ENCODE results near the gene TNK2. TPM values are rescaled to one million over a fixed set of nuclear protein-coding genes. Genes with fewer than 3 reads are reported as not detected.
"Not testable (repeated sequence)": the region's sequence is repeated elsewhere in the genome, so short reads cannot be mapped to it uniquely, and the experiment has no call there.

TNK2 gene
- total and polyA plus RNA-seq, 8 donors, result 21.0 to 91.2 (median 25.0) TPM

DNA sequence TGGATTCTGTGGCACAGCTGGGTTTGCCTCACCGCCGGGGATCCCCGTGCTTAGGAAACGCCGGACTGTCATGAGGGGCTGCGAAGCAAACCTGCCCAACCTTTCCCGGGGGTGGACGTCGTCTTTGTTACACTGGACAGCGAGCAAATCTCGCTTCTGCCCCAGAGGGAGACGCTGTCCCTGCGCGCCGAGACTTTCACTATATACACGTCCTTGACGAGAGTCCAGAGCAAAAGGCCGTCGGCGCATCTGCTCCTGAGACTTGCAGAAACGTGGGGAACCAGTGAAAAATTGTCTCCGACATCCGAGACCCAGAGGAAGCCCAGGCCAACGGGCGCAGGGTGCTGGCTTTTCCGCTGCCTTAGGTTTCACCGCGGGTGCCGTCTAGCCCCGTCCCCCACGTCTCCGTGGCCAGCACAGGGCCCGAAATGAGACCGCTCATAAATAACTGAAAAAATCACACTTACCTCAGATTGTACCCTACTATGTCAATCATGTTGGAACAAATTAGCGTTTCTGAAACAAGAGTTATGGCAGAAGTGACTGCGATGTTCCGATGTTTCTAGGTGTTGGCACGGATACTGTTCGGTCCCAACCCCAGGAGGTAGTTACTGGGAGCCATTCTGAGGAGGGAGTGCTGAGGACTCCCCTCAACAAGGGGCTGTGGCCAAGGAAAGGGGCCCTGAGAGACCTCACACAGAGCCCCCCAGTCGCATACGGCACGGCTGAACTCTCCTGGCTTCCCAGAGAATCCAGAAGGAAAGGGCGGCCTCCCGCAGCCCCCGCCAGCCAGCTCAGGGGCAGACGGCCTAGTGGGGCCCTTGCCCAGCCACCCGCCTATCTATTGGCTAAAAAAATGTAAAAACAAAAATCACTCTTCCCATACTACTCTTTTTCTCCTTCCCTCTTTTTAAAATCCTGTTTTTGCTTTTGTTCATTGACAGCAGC lies 82.2 kb downstream of the TNK2 start:
- DNase-seq (no peak), FAIRE-seq (no peak), ATAC-seq (no peak)
- Histone ChIP-seq H3K36me3 (no peaks in the 10 kb centered on the region), H3K4me3 (no peak overlapping the region), H3K27me3 (no peaks in the 10 kb centered on the region), H3K27ac (no peak overlapping the region), H3K4me1 (no peaks in the 10 kb centered on the region), H3K9me3 (no peaks in the 10 kb centered on the region)
- intact Hi-C loops (cut with DNase I), result no loop called here
- 81 to 85% methylated on average over 47 of the region's 47 CpGs for WGBS, 2 donors
- TF ChIP-seq, protein P1, sequence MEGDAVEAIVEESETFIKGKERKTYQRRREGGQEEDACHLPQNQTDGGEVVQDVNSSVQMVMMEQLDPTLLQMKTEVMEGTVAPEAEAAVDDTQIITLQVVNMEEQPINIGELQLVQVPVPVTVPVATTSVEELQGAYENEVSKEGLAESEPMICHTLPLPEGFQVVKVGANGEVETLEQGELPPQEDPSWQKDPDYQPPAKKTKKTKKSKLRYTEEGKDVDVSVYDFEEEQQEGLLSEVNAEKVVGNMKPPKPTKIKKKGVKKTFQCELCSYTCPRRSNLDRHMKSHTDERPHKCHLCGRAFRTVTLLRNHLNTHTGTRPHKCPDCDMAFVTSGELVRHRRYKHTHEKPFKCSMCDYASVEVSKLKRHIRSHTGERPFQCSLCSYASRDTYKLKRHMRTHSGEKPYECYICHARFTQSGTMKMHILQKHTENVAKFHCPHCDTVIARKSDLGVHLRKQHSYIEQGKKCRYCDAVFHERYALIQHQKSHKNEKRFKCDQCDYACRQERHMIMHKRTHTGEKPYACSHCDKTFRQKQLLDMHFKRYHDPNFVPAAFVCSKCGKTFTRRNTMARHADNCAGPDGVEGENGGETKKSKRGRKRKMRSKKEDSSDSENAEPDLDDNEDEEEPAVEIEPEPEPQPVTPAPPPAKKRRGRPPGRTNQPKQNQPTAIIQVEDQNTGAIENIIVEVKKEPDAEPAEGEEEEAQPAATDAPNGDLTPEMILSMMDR (IDR thresholded peaks at IDR 0.05), result no peak

- WGBS, 2 donors, result 69 to 78% methylated on average over 12 to 15 of the region's 15 CpGs
Measured at GRCh38 chr3:195825191-195825588, 83.2 kb downstream of the TNK2 start.

GRCh38 chr3:195824425-195825190 lies 83.7 kb downstream of the TNK2 start:
- H3K9me3 ChIP-seq; H3K4me3 ChIP-seq; H3K36me3 ChIP-seq; FAIRE-seq; H3K27ac ChIP-seq; DNase-seq; intact Hi-C loops (cut with DNase I); ATAC-seq; H3K4me1 ChIP-seq; H3K27me3 ChIP-seq: not testable (repeated sequence)
- 58 to 81% methylated on average over 13 of the region's 13 CpGs for WGBS, 2 donors

More at GRCh38 chr3:195825191-195825588, 83.2 kb downstream of the TNK2 start:
- TF ChIP-seq, protein P1 (IDR thresholded peaks at IDR 0.05), result no peak
- no peak for ATAC-seq
- Histone ChIP-seq H3K27ac (no peak overlapping the region), H3K9me3 (no peaks in the 10 kb centered on the region), H3K4me3 (no peak overlapping the region), H3K27me3 (no peaks in the 10 kb centered on the region), H3K4me1 (no peaks in the 10 kb centered on the region), H3K36me3 (no peaks in the 10 kb centered on the region)
- FAIRE-seq, result no peak
- intact Hi-C loops (cut with DNase I), result no loop called here
- DNase-seq, result no peak

DNA sequence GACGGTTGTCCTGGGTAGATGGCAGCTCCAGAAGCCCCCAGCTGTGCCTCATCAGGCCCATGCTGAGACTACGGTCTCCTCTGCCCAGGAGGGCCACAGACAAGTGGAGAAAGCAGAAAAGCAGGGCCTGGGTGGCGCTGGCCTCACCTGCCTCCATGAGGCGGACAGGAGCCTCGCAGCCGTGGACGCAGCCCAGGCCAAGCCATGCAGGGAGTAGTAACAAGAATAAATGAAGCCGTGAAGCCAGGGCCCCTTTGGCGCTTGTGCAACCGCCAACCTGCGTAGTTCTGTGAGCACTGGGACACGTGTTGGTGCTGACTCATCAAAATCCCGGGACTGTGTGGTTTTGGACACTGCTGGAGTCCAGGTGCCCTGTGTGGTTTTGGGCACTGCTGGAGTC lies 84.4 kb downstream of the TNK2 start:
- FAIRE-seq (no peak), DNase-seq (no peak), ATAC-seq (peak in 1 of 4 donors; percentile 28)
- WGBS, 2 donors, result 43 to 60% methylated on average over 13 of the region's 13 CpGs
- H3K4me3 ChIP-seq, result no peak overlapping the region
- H3K9me3 ChIP-seq, result no peaks in the 10 kb centered on the region
- TF ChIP-seq, protein P1 (IDR thresholded peaks at IDR 0.05), result no peak
- H3K27me3 ChIP-seq, result no peaks in the 10 kb centered on the region
- H3K27ac ChIP-seq, result no peak overlapping the region
- intact Hi-C loops (cut with DNase I), result no loop called here
- H3K36me3 ChIP-seq, result no peaks in the 10 kb centered on the region
- no peaks in the 10 kb centered on the region for H3K4me1 ChIP-seq

DNA sequence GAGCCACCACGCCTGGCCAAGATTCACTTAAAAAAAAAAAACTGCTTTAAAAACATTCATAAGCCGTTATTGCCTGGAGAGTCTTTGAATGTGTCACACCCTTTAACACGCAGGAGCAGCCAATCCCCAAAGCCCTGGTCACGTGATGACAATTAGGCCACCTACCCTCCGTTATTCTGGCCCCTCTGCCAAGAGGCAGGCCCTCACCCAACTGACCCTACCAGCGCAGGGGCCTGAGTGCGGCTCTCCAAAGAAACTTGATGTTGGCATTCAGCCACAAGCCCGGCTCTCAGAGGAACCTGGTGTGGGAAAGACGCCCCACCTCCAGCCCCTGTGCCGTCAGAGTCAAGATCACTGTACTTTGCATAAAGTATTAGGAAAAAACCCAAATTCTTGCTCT lies 85.1 kb downstream of the TNK2 start:
- FAIRE-seq (no peak), ATAC-seq (peak in 2 of 4 donors; percentile 18 to 36), DNase-seq (no peak)
- intact Hi-C loops (cut with DNase I), result no loop called here
- 23 to 31% methylated on average over 10 of the region's 10 CpGs for WGBS, 2 donors
- no peaks in the 10 kb centered on the region for H3K27me3 ChIP-seq
- no peak overlapping the region for H3K4me3 ChIP-seq
- H3K27ac ChIP-seq, result no peak overlapping the region
- TF ChIP-seq, protein P1 (IDR thresholded peaks at IDR 0.05), result no peak
- no peaks in the 10 kb centered on the region for H3K4me1 ChIP-seq
- H3K9me3 ChIP-seq, result no peaks in the 10 kb centered on the region
- H3K36me3 ChIP-seq, result no peaks in the 10 kb centered on the region

All from pancreas (tissue), 10 donors.